HEK293T (cell line): Measurements from ENCODE around the gene SULT6B1.
"Not testable (repeated sequence)": the region's sequence is repeated elsewhere in the genome, so short reads cannot be mapped to it uniquely, and the experiment has no call there.

Experiments used
- CTCF ChIA-PET: fragments of 350-600 bp; formaldehyde crosslinking; extraction: SDS; loops from one replicate; lab custom pipeline; 2021; ENCODE audit warnings: antibody characterized with exemption, inconsistent platforms; lab: Yijun Ruan, JAX
- POLR2A ChIA-PET: fragments of 350-600 bp; formaldehyde crosslinking; extraction: SDS; loops from one replicate; lab custom pipeline; 2020; ENCODE audit warnings: antibody characterized with exemption, inconsistent platforms; lab: Yijun Ruan, JAX
- DNase-seq: peaks from one replicate; pipeline ENCODE4 v3.0.0; 2012; ENCODE audit warnings: mixed read lengths; ENCODE audit errors: extremely low spot score
- ARNT ChIP-seq: fragments of 450-650 bp; IDR thresholded peaks from 2 replicates; pipeline ENCODE4 v1.6.1; 2017; ENCODE audit warnings: mild to moderate bottlenecking
- BHLHE40 ChIP-seq: fragments of 450-650 bp; IDR thresholded peaks from 2 replicates; pipeline ENCODE4 v1.6.1; 2016; ENCODE audit warnings: mild to moderate bottlenecking, moderate library complexity, borderline replicate concordance
- CTBP1 ChIP-seq: fragments of 450-650 bp; IDR thresholded peaks from 2 replicates; pipeline ENCODE4 v1.6.1; 2016; ENCODE audit warnings: borderline replicate concordance
- ELF4 ChIP-seq: fragments of 450-650 bp; IDR thresholded peaks from 2 replicates; pipeline ENCODE4 v1.6.1; 2017; ENCODE audit warnings: antibody characterized with exemption
- FOXA1 ChIP-seq: fragments of 450-650 bp; IDR thresholded peaks from 2 replicates; pipeline ENCODE4 v1.6.1; 2016; ENCODE audit warnings: mild to moderate bottlenecking
- FOXK2 ChIP-seq: fragments of 450-650 bp; IDR thresholded peaks from 2 replicates; pipeline ENCODE4 v1.6.1; 2016; ENCODE audit warnings: mild to moderate bottlenecking
- FOXM1 ChIP-seq: fragments of 450-650 bp; IDR thresholded peaks from 2 replicates; pipeline ENCODE4 v1.6.1; 2017; ENCODE audit warnings: mild to moderate bottlenecking, borderline replicate concordance
- HDGF ChIP-seq: fragments of 450-650 bp; IDR thresholded peaks from 2 replicates; pipeline ENCODE4 v1.6.1; 2017; ENCODE audit warnings: antibody characterized with exemption, borderline replicate concordance
- L3MBTL2 ChIP-seq: fragments of 450-650 bp; conservative IDR thresholded peaks from 2 replicates; pipeline ENCODE4 v1.6.1; 2016; ENCODE audit warnings: mild to moderate bottlenecking
- LEF1 ChIP-seq: fragments of 450-650 bp; IDR thresholded peaks from 2 replicates; pipeline ENCODE4 v1.6.1; 2017; ENCODE audit warnings: mild to moderate bottlenecking, borderline replicate concordance
- PKNOX1 ChIP-seq: fragments of 450-650 bp; IDR thresholded peaks from 2 replicates; pipeline ENCODE4 v1.6.1; 2016
- SP1 ChIP-seq: fragments of 450-650 bp; IDR thresholded peaks from 2 replicates; pipeline ENCODE4 v1.6.1; 2017
- SUZ12 ChIP-seq: fragments of 450-650 bp; IDR thresholded peaks from 2 replicates; pipeline ENCODE4 v1.6.1; 2016; ENCODE audit warnings: mild to moderate bottlenecking
- TARDBP ChIP-seq: fragments of 450-650 bp; IDR thresholded peaks from 2 replicates; pipeline ENCODE4 v1.6.1; 2016
- ZNF384 ChIP-seq: fragments of 450-650 bp; IDR thresholded peaks from 2 replicates; pipeline ENCODE4 v1.6.1; 2016

The SULT6B1 gene

DNA sequence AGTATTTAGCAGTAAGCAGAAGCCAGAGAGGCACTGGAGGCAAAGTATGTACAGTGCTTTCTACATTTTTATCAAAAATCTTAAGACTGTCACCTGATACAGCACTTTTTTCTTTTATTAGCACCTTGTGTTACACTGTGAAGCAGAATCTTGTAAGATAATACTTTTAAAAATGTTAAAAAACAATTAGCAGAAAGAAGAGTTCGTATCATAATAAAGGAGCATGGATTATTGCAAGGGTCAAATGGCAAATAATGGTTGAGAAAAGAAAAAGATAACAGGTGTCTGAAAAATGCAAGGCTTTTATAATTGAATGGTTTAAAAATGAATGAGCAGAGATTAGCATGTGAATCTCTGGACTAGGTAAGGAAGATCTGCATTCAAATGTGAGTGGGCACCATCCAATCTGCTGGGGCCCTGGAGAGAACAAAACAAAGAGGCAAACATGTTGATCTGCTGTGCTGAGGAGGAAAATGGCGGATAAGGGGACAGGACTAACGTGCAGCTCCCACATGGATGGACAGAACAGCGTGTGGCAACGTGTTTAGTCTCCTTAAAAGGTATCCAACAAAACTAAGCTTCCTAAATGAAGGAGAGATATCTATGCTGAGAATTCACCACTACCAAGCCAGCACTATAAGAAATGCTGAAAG is 17.3 kb upstream of the SULT6B1 start:
- CTCF ChIA-PET, result no interaction called here
- DNase-seq, result no peak
- POLR2A ChIA-PET, result no interaction called here

GRCh38 chr2:37205071-37205661 is 16.7 kb upstream of the SULT6B1 start:
- POLR2A ChIA-PET, DNase-seq, CTCF ChIA-PET: not testable (repeated sequence)

More for the DNA sequence above, 17.3 kb upstream of the SULT6B1 start:
- no peak for TF ChIP-seq ARNT
- peak; percentile 32; the same call in 1 of the 2 replicates for TF ChIP-seq L3MBTL2
- no peak for TF ChIP-seq CTBP1
- TF ChIP-seq SP1, result no peak

DNA sequence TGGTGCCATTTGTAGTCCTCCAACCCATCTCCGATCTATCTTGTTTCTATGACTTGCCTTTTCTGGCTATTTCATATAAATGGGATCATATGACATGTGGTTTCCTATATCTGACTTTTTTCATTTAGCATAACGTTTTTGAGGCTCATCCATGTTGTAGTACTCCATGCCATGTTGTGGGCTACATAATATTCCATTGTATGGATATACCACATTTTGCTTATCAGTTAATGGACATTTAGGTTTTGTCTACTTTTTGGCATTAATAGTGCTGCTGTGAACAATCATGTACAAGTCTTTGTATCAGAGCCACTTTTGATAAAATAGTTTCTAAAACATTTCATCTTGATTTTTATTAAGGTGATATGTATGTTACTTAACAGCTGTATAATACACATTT is 15.2 kb upstream of the SULT6B1 start:
- ChIA-PET CTCF (no interaction called here), POLR2A (no interaction called here)
- no peak for DNase-seq
- TF ChIP-seq FOXM1 (no peak), ZNF384 (no peak), CTBP1 (no peak), LEF1 (no peak)

GRCh38 chr2:37201766-37202165 is 13.3 kb upstream of the SULT6B1 start:
- DNase-seq, result no peak
- TF ChIP-seq BHLHE40 (no peak), FOXA1 (no peak), CTBP1 (no peak), ARNT (no peak), FOXM1 (no peak), FOXK2 (no peak), HDGF (no peak), SUZ12 (no peak), PKNOX1 (no peak)
- ChIA-PET POLR2A (interaction anchor here (1.0 kb wide), 1 partner anchor 9 kb away, joined by 3 read pairs; no protein-coding TSS in a partner anchor), CTCF (interaction anchor here (1.0 kb wide), 1 partner anchor 19 kb away, joined by 3 read pairs; no protein-coding TSS in a partner anchor)

GRCh38 chr2:37201208-37201607 is 12.7 kb upstream of the SULT6B1 start:
- DNase-seq, result no peak
- POLR2A ChIA-PET, result interaction anchor here (1.0 to 1.3 kb wide), 2 partner anchors 8 to 30 kb away, joined by 3 to 4 read pairs; partner anchors contain the start of genes CEBPZ and NDUFAF7
- no peak for TF ChIP-seq HDGF
- TF ChIP-seq SUZ12, result no peak
- CTCF ChIA-PET, result interaction anchor here (1.0 kb wide), 1 partner anchor 19 kb away, joined by 3 read pairs; no protein-coding TSS in a partner anchor

DNA sequence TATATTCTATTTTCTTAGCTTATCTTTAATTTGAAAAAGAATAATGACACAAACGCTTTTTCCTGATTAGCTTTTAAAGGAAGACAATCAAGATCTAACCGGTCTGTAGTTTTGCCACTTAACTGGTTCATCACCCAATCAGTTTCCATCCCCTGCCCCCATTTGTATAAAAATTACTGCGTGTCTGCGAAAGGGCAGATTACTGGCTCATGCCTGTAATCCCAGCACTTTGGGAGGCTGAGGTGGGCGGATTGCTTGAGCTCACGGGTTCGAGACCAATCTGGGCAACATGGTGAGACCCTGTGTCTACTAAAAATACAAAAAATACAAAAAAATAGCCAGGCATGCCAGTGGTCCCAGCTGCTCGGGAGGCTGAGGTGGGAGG is 10.2 kb upstream of the SULT6B1 start:
- ChIA-PET POLR2A (no interaction called here), CTCF (no interaction called here)
- TF ChIP-seq ARNT, result no peak
- TF ChIP-seq LEF1, result no peak
- TF ChIP-seq TARDBP, result no peak
- no peak for TF ChIP-seq CTBP1
- TF ChIP-seq PKNOX1, result no peak
- TF ChIP-seq L3MBTL2, result no peak
- no peak for DNase-seq

DNA sequence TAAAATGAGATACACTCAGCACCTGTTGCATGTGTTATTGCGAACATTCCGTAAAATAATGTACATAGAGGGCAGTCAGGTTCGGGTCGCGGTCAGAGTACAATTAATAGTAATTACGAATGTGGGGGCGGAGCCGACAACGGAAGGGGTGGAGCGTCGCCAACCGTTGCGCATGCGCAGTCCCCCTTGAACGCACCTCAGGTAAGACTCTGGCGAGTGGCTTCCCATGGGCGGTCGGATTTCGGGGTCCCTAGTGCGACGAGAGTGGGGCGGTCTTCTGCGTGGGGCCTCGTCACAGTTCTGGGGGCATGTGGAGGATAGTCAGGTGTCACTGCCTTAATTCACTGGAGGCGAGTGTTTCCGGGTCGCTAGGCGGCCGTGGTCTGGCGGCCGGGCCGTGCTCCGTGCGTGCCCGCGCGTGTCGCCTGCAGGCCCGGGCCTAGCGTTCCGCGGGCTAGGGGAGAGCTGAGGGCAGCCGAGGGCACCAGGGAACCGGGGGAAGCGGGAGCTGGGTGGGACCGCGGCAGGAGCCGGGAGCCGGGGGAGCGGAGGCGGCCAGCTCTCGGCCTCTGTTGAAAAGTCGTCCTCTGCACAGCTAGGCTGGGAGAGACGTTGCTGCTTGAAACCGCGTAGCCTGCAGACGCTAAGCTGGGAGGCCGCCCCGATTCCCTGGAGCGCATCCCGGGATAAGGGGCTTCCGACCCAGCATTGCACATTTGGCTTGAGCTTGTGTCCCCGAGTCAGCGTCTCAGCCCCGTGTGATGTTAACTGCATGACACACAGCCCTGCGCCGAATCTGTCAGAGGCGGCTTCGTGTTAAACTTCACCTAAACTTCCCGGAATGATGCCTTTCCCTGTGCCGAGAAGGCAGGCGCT is 8.1 kb upstream of the SULT6B1 start, which contains the start of gene CEBPZOS:
Gene CEBPZOS, plus strand, starts transcription at position 177 of the 876 bp plus-strand sequence. CDS start 3,209 bp downstream, outside the sequence.
- peak; percentile 85 for DNase-seq
- POLR2A ChIA-PET, result interaction anchor here (0.9 kb wide), 2 partner anchors 39 to 40 kb away, joined by 3 to 4 read pairs; partner anchors contain the start of gene EIF2AK2
- CTCF ChIA-PET, result no interaction called here
- TF ChIP-seq L3MBTL2 (peak; percentile 63; the same call in 1 of the 2 replicates), ELF4 (no peak; the same call in 1 of the 2 replicates), TARDBP (no peak)

- DNase-seq, POLR2A ChIA-PET, CTCF ChIA-PET: not testable (repeated sequence)
Measured at GRCh38 chr2:37195862-37196319, 7.4 kb upstream of the SULT6B1 start.
